HS-5 (cell line): ENCODE measurements around the gene USP2.

Experiments
- DNase-seq: peaks from one replicate; pipeline ENCODE4 v3.0.0-alpha.2; 2012; ENCODE audit warnings: low read depth

The USP2 gene

GRCh38 chr11:119363081-119363850 lies 18.2 kb downstream of the USP2 start:
- DNase-seq, result no peak

GRCh38 chr11:119362741-119363080 lies 18.8 kb downstream of the USP2 start:
- no peak for DNase-seq

GRCh38 chr11:119361941-119362725 lies 19.4 kb downstream of the USP2 start:
- no peak for DNase-seq

GRCh38 chr11:119361056-119361787 lies 20.3 kb downstream of the USP2 start:
- peak; percentile 69 for DNase-seq

- DNase-seq, result no peak
Observed at GRCh38 chr11:119359365-119360214, 21.9 kb downstream of the USP2 start.

- no peak for DNase-seq
Observed at GRCh38 chr11:119357074-119357473, 24.4 kb downstream of the USP2 start.

GRCh38 chr11:119356349-119357031 lies 25.0 kb downstream of the USP2 start:
- no peak for DNase-seq

GRCh38 chr11:119355091-119355843 lies 26.2 kb downstream of the USP2 start:
- no peak for DNase-seq

GRCh38 chr11:119352857-119353260 lies 28.6 kb downstream of the USP2 start:
- no peak for DNase-seq

GRCh38 chr11:119351232-119351631 lies 30.3 kb downstream of the USP2 start:
- no peak for DNase-seq

GRCh38 chr11:119350302-119350701 lies 31.2 kb downstream of the USP2 start:
- no peak for DNase-seq

GRCh38 chr11:119347940-119348605 lies 33.4 kb downstream of the USP2 start:
- no peak for DNase-seq

- DNase-seq, result no peak
Observed at GRCh38 chr11:119347242-119347641, 34.2 kb downstream of the USP2 start.

- DNase-seq, result no peak
Observed at GRCh38 chr11:119346605-119347004, 34.9 kb downstream of the USP2 start, which contains the start of gene MFRP. Gene MFRP, minus strand, starts transcription at chr11:119346705. Its CDS starts 192 bp downstream, at chr11:119346513.

GRCh38 chr11:119345685-119346084 lies 35.8 kb downstream of the USP2 start:
- DNase-seq, result no peak

GRCh38 chr11:119344291-119345010 lies 37.0 kb downstream of the USP2 start:
- no peak for DNase-seq

GRCh38 chr11:119343726-119344125 lies 37.8 kb downstream of the USP2 start:
- no peak for DNase-seq

- no peak for DNase-seq
Observed at GRCh38 chr11:119342362-119343130, 38.9 kb downstream of the USP2 start.

- DNase-seq, result no peak
Observed at GRCh38 chr11:119342023-119342300, 39.5 kb downstream of the USP2 start.
